GM12873 (cell line): ENCODE data around the gene ATF1.

Experiments
- TF ChIP-seq, protein P1 (sequence below): IDR thresholded peaks from 2 replicates; pipeline ENCODE4 v1.5.1; 2012; ENCODE audit warnings: low read depth, mild to moderate bottlenecking, moderate library complexity, low read length, control low read depth; ENCODE audit not compliant: insufficient read depth; ENCODE audit errors: missing control alignments

ATF1 gene

DNA sequence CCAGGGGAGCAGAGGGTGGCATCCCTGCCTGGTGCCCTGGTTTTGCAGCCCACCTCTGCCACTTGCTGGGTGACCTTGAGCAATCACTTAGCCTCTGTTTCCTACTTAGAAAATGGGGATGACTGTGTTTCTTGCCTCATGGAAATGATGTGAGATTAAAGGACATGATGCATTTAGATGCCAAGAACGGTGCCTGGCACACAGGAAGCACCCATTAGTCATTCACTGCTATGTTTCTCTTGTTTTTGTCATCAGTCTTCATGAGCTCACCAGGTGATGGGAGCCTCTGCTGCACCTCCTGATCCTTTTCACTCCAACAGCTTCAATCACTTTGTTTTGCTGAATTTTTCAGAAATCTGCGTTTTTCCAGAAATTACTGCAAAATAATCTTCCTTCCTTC, 23.6 kb upstream of the ATF1 start:
- TF ChIP-seq, protein P1, sequence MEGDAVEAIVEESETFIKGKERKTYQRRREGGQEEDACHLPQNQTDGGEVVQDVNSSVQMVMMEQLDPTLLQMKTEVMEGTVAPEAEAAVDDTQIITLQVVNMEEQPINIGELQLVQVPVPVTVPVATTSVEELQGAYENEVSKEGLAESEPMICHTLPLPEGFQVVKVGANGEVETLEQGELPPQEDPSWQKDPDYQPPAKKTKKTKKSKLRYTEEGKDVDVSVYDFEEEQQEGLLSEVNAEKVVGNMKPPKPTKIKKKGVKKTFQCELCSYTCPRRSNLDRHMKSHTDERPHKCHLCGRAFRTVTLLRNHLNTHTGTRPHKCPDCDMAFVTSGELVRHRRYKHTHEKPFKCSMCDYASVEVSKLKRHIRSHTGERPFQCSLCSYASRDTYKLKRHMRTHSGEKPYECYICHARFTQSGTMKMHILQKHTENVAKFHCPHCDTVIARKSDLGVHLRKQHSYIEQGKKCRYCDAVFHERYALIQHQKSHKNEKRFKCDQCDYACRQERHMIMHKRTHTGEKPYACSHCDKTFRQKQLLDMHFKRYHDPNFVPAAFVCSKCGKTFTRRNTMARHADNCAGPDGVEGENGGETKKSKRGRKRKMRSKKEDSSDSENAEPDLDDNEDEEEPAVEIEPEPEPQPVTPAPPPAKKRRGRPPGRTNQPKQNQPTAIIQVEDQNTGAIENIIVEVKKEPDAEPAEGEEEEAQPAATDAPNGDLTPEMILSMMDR = no peak

DNA sequence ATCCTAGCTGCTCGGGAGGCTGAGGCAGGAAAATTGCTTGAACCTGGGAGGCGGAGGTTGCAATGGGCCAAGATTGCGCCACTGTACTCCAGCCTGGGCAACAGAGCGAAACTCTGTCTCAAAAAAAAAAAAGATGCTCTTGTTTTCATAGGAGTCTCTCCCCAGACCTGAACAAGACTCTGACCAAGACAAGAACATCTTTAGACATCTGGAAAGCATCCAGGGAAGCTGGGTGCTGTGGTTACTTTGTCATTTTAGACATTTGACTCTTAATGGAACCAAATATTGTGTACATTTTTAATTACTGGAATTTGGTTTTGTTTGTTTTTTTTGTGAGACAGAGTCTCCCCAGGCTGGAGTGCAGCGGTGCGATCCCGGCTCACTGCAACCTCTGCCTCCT, 21.1 kb upstream of the ATF1 start:
- TF ChIP-seq, protein P1 = no peak

DNA sequence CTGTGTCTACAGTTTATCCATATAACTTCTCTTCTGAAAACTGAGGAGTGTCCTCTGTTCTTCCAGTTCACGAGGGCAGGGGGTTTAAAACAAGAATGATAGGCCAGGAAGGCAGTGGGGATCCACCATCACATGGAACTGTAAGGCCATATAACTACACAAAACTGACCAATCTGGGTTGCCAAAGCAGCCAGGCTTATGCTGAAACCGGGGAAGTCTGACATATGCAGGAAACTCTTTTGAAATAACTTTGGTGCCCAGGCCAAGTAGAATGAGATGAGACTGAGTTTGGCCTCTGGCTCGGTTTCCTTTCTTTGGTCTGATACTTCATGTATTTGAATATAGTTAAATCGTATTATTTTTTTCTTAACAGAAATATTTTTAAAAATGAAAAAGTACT, 18.0 kb upstream of the ATF1 start:
- TF ChIP-seq, protein P1 = no peak

DNA sequence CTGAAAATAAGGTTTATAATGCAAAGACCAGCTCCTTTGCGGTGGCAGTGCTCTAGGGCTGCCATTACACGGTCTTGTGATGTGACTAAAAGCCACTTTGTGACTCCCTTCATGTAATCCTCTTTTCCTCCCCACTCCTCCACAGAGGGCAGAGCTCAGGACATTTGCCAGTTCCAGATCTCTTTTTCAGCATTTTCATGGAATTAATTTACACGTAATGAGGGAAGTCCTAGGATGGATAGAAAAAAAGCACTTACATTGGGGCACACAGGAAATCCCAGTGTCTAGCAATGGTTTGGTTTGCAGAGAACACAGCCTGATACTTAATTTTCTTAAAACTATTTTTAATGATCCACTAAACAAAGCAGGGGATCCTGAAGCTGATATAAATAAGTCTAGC, 17.5 kb upstream of the ATF1 start:
- TF ChIP-seq, protein P1 = no peak

DNA sequence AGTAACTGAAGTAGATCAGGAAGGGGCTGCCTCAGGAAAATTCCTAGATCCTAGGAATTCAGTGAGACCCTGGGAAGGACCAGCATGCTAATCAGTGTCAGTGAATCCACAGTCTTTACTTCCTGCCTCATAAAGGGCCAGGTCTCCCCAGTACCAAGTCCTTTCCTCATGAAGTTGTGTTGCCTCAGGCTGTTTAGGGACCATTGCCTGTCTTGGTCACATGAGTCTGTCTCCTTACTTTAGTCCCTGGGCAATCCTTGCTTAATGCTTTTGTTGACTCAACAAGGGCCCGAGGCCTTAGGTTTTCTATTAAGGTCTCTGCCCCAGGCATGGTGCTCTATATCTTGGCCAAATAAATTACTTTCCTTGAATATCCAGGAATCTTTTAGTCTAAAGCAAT, 16.1 kb upstream of the ATF1 start:
- TF ChIP-seq, protein P1 = no peak

DNA sequence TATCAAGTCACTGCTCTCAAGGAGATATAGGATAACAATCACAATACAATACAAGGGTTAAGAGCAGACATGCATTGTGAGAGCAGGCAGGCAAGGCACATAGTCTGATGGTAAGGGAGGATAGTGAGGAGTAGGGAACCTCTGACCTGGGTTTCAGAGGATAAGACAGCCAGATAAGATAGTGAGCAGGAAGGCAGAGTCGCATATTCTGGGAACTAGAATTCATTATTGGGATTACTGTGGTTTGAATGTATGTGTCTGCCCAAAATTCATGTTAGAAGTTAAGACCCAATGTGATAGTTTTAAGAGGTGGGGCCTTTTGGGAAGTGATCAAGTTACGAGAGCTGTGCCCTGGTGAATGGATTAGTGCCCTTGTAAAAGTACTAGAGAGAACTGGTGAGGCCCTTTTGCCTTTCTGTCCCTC, 14.4 kb upstream of the ATF1 start:
- TF ChIP-seq, protein P1 = no peak

DNA sequence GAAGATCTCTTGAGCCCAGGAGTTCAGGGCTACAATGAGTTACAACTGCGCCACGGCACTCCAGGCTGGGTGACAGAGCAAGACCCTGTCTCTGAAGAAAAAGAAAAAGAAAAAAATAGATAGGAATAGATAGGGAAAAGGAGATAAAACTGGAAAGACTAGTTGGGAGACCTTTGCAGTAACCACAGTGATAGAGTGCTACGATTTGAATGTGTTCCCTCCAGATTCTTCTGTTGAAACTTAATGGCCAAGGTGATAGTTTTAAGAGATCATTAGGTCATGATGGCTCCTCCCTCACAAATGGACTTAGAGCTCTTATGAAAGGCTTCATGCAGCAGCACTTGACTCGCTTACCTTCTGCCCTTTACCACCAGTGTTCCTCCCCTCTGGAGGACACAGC, 13.5 kb upstream of the ATF1 start:
- TF ChIP-seq, protein P1 = no peak
